Astrocyte (in vitro differentiated cells and primary cell): ENCODE data around the gene GFM1.

Experiments used
- CTCF ChIP-seq: IDR thresholded peaks from 2 replicates; pipeline ENCODE4 v1.5.1; 2011; ENCODE audit warnings: low read depth, mild to moderate bottlenecking, inconsistent platforms, low read length, moderate library complexity; ENCODE audit not compliant: insufficient read depth
- EZH2 ChIP-seq: IDR thresholded peaks from 2 replicates; pipeline ENCODE4 v1.6.1; 2012; ENCODE audit warnings: mild to moderate bottlenecking, low read length, inconsistent platforms; ENCODE audit not compliant: insufficient read depth

GRCh38 chr3:158652463-158652862, 8.1 kb downstream of the GFM1 start:
- TF ChIP-seq CTCF (no peak), EZH2 (no peak)
